Brain pericyte (primary cell): ENCODE data around the gene CCDC18.
A peak's percentile ranks its signal among the peaks of the same experiment; 100 is the strongest.
"Not testable (repeated sequence)": the region's sequence is repeated elsewhere in the genome, so short reads cannot be mapped to it uniquely, and the experiment has no call there.

Experiments
- DNase-seq: peaks from one replicate; pipeline ENCODE4 v3.0.0-alpha.2; 2012; ENCODE audit warnings: low read depth, low spot score

CCDC18 gene

DNA sequence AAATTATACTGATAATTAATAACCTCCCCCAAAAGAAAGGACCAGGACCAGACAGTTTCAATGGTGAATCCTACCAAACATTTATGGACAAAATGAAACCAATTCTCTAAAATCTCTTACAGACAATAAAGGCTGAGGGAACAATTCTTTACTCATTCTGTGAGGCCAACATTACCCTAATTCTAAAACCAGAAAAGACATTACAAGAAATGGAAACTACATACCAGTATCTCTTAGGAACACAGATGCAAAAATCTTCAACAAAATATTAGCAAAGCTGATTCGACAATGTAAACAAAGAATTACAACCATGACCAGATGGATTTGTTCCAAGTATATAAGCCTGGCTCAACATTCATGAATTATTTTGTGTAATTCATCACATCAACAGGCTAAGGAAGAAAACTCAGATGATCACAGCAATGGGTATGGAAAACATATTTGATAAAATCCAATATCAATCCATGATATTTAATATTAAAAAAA, 8.9 kb upstream of the CCDC18 start:
- DNase-seq: no peak

DNA sequence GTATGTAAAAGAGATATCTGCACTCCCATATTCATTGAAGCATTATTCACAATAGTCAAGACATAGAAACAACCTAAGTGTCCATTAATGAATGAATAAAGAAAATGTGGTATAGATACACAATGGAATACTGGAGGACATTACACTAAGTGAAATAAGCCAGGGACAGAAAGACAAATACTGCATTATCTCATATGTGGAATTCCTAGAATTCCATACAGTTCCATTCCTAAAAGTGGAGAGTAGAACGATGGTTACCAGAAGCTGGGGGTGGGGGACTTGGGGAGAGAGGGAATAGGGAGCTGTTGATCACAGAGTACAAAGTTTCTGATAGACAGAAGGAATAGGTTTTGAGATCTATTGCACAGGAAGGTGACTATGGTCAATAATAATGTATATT, 7.7 kb upstream of the CCDC18 start:
- no peak for DNase-seq

DNA sequence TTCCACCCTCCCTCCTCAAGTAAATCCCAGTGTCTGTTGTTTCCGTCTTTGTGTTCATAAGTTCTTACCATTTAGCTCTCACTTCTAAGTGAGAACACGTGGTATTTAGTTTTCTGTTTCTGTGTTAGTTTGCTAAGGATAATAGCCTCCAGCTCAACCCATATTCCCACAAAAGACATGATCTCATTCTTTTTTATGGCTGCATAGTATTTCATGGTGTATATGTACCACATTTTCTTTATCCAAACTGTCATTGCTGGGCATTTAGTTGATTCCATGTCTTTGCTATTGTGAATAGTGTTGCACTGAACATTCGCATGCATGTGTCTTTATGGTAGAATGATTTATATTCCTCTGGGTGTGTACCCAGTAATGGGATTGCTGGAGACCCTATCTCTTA, 5.9 kb upstream of the CCDC18 start:
- DNase-seq: not testable (repeated sequence)

DNA sequence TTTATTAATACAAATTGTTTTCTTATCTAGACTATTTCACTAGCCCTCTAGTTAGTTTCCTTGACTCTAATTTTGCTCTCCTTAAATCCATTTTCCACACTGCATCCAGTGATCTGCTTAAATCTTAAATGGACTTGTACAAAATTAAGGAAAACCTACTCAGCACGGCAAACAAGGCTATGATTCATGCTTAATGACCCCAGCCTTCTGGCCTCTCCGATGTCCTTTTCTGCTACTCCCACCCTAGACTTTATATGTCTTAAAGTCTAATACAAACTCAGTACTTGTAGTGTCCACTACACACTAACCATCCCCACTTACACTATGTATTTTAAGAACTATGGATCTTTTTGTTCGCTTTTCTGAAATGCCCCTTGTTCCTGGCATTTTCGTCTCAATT, 2.5 kb upstream of the CCDC18 start:
- DNase-seq: no peak

DNA sequence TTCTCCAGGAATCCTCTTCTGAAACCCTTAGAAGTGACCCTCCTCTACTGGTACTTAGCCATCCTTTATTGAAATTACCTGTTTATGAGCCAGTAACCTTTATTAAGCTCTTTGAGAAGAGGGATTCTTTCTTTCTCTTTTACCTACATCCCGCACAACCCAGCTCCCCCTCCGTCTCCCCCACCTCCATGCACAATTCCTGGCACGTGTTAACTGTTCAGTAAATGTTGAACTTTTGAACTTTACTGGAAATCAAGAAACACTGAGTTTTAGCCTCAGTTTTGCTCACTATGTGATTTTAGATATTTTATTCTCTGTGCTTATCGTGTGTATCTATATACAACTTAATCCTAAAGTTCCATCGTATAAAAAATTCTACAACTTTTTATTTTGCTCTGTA, 2.1 kb upstream of the CCDC18 start:
- DNase-seq: no peak

DNA sequence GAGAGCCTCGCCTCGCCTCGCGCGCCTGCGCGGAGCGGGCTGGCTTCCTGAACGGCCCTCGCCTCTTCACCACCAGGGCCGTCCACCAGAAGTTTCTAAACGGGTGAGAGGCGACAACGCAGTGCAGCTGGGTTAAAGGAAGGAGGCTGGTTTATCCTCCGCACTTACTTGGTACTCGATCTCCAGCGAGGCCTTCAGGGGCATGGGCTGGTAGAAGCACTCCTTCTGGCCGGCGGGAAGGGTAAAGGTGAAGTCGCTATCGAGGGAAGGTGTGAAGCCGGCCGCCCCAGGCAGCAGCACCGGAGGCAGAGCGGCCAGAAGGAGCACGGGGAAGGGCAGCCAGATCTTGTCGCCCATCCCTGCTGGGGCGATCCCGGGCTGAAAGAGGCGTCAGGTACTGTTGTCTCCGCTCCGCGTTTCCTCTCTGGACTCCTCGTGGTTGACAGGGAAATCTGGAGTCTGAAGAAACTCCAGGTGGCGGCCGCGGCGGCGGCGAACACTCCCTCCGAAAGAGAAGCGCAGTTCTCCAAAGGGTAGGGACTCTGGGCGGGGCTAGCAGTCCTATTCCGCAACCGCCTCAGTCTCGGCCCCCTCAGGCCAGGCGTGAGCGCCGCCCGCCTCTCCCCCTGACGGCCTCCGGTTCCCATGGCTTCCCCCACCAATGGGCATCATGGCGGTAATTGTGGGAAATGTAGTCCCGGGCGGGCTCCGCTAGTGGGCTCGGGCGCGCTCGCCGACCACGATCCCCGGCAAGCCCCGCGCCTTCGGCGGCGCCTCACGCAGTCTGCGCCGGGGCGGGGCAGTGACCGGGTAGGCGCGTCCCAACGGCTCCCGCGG, 420 bp upstream of the CCDC18 start, which contains the start of gene TMED5:
TSS of gene TMED5 (minus strand) at position 528 of the 837 bp plus-strand sequence. CDS start at position 357, 171 bp downstream.
- peak; percentile 95 for DNase-seq

DNA sequence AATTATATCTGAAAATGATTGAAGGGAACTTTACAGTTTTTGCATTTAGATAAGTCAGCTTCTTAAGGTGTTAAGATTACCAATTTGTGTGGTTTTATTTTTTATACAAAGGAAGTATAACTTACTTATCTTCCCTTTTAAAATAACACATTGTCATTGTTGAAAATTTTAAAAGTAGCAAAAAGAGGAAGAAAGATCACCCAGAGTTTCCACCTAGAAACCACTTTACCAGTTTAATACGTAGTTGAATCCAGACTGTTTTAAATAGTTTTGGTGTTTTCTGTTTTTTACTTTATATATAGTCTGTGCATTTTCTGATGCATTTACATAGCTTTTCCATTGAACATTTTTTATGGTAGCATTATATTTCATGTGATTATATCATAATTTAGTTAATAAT, 6.1 kb downstream of the CCDC18 start:
- no peak for DNase-seq

DNA sequence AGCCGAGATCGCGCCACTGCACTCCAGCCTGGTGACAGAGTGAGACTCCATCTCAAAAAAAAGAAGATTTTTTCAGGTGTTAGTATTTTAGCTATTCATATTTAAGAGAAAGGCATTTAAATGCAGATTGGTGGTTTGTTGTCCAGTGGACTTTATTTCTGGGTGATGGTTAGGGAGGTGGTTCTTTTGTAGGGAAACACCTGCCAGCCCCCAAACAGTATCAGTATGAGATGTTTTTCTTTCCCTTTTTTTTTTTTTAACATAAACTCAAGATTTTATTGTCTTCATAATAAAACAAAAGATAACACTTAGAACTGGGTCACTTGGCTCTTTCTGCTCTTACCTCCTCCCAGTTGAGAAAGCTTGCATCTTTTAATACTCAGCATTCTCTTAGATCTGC, 9.9 kb downstream of the CCDC18 start:
- DNase-seq: no peak

DNA sequence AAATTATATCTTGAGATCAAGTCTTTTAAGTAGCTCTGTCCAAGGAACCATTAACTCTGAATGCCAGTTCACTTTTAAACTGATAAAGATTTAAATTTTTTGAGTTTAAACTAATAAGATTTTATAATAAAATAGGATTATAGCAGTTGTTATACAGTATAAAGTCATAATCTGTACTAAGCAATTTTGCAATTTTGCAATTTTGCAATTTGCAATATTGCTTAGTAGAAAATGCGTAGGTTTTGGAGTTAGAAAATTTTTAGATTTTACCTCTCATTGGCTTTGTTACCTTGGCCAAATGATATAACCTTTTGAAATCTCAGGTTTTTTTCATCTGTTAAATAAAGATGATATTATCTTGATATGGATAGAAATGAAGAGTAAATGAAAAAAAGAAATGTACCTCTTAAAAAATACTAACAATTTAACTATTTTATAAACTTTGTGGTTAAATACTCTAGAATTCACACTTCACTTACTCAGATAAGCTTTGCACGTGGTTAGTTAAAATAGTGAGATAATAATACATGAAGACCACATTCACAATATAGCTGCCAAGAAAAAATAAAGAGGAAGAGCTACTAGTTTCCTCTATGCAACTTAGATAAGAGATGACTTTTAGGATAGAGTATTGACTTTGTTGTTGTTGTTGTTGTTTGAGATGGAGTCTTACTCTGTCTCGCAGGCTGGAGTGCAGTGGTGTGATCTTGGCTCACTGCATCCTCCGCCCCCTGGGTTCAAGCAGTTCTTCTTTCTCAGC, 13.9 kb downstream of the CCDC18 start:
- DNase-seq: no peak

DNA sequence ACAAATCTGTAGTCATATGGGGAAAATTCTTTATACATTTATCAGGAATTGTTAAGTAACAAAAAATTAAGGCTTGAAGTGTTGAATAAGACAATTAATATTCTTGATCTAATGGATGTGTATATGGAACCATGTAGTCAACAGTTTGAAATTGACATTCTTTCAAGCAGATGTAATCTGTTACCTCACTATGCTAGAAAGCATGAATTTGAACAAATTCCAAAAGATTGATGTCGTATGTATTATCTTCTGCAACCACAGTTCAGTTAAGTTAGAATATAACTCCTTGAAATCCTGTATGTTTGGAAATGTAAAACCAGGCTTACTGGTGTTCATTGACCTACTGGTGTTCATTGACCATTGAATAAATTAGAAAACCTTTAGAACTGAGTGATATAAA, 16.1 kb downstream of the CCDC18 start:
- DNase-seq: no peak

DNA sequence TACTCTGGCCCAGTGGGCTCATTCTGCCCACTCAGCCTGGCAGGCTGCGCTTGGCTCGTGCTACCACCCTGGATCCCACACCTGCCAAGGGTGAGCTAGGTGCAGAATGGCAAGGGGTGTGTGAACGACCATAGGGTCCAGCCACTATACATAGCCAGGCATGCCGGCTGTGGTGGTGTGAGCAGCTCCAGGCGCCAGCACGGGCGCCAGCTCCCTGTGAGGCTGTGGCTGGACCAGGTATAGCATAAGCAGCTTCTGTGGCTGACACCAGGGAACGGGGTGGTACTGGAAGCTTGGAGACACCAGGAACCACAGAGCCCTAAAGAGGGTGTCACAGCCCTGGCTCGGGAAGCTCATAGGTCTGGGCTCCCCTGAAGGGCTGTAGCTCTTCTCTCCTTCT, 18.6 kb downstream of the CCDC18 start:
- no peak for DNase-seq

DNA sequence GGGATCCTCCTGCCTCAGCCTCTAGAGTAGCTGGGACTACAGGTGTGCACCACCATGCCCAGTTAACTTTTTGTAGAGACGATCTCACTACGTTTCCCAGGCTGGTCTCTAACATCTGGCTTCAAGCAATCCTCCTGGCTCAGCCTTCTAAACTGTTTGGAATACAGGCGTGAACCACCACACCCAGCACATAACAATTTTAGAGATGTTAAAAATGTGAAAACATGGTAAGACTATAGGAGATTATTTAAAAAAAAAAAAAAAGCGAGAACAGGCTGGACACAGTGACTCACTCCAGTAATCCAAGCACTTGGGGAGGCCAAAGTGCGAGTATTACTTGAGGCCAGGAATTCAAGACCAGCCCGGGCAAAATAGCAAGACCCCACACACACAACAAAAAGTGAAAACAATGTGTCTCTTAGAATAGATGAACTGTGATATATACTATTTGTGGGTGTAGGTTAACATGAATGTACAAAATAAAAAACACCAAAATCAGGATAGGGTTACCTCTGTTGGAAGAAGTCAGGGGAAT, 19.6 kb downstream of the CCDC18 start:
- no peak for DNase-seq

DNA sequence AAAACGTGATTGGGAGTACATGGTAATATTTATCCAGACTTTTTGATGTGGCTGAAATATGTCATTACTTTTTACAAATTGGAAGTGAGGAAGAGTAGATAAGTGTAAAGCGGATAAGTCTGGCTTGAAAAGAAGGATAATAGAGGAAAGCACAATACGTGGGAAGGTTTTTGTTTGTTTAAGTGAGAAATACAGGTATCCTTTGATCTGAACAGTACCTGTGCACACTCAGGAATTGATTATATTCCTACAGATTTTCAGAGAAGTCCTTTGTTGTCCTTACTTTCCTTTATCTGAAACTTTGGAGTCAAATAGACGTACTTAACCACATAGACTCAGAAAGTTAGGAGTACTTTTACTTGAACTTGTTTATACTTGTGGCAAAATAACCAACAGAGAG, 20.2 kb downstream of the CCDC18 start:
- DNase-seq: no peak

DNA sequence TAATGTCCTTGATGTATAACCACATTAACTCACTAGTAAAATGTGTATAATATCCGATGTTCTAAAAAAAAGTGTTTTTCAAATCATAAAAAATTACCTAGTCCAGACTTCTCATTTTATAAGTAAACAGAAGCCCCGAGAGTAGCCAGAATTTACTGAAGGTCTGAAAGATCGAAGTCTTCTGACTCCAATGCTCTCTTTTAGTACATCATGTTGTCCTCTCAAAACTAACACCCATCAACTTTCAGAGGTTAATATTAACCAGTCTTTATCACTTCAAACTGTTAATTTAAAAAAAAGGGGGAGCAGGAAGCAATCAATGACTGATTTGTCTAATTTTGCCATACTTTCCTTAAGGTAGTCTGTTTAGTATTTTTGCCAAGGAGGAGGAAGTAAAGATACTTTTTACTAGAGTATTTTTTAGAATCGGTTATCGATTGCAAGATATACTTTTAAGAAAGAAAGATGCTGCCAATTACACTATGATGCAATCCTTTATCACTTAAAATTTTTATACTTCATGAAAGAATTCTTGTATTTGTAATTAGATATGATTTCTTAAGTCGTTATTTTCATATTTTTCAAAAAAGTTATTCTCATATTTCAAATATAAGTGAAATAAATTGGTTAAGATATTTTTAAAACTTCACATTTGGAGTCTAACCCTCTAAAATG, 25.5 kb downstream of the CCDC18 start:
- no peak for DNase-seq

DNA sequence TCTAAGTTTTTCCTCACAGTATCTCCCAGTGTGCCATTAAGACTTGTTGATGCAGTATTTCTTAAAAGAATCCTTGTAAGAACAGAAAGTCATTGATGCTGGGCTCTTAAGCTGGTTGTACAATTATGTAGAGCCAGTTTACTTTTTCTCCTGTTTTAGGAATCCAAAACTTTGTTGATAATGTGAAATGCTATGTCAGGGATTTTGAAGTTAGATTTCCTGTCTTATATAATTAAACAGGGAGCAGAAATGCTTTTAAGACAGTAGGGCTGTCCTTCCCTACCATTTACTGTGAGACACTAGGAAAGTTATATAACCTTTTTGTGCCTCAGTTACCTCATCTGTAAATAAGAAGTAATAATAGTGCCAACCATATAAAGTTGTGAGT, 26.0 kb downstream of the CCDC18 start:
- no peak for DNase-seq

DNA sequence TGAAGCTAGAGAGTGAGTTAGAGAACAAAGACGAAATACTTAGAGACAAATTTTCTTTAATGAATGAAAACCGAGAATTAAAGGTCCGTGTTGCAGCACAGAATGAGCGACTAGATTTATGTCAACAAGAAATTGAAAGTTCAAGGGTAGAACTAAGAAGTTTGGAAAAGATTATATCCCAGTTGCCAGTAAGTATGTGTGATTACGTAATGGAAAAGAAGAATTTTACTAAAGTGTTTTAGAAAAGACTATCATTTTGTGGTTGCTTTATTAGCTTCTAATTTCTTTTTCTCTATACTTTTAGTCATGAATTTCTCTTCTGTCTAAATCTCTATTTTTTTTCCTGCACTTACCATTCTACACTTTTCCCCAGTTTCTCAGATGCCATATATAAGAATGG, 26.7 kb downstream of the CCDC18 start:
- DNase-seq: no peak

DNA sequence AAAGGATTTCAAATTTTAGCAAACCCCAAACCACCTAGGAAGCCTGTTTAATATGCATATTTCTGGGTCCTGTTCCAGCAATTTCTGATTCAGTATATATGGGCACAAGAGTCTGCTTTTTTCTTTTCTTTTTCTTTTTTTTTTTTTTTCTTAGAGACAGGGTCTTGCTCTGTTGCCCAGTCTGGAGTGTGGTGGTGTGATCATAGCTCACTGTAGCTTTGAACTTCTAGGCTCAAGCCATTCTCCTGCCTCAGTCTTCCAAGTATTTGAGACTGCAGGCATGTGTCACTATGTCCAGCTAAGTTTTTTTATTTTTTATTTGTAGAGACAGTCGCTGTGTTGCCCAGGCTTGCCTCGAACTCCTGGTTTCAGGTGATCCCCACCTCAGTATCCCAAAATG, 34.8 kb downstream of the CCDC18 start:
- no peak for DNase-seq

DNA sequence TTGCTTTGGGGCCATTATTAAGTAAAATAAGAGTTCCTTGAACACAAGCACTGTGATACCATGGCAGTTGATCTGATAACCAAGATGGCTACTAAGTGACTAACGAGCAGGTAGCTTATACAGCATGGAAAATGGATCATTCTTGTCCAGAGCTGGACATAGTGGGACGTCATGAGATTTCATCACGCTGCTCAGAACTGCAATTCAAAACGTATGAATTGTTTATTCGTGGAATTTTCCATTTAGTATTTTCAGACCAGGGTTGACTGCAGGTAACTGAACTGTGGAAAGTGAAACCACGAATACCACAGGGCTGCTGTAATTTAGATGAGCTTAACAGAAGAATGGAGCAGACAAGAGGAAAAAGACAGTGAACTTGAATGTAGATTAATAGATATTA, 38.9 kb downstream of the CCDC18 start:
- DNase-seq: no peak

DNA sequence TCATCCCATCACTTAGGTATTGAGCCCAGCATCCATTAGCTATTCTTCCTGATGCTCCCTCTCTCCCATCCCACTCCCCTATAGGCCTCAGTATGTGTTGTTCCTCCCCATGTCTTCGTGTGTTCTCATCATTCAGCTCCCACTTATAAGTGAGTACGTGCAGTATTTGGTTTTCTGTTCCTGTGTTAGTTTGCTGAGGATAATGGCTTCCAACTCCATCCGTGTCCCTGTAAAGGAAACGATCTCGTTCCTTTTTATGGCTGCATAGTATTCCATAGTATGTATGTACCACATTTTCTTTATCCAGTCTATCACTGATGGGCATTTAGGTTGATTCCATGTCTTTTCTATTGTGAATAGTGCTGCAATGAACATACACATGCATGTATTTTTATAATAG, 40.2 kb downstream of the CCDC18 start:
- DNase-seq: not testable (repeated sequence)

DNA sequence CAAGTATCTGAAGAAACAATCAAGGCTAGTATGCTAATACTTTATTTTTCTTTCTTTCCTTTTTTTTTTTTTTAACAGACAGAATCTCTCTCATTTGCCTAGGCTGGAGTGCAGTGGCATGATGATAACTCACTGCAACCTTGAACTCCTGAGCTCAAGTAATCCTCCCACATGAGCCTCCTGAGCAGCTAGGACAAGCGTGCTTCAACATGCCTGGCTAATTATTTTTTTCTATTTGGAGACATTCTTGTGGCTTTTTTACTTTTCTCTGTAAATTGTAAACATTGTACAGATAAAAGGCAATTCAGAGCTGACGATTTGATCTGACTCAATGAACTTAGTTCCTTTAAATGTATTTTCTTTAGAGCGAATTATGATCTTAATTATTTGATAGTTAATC, 41.4 kb downstream of the CCDC18 start:
- no peak for DNase-seq

DNA sequence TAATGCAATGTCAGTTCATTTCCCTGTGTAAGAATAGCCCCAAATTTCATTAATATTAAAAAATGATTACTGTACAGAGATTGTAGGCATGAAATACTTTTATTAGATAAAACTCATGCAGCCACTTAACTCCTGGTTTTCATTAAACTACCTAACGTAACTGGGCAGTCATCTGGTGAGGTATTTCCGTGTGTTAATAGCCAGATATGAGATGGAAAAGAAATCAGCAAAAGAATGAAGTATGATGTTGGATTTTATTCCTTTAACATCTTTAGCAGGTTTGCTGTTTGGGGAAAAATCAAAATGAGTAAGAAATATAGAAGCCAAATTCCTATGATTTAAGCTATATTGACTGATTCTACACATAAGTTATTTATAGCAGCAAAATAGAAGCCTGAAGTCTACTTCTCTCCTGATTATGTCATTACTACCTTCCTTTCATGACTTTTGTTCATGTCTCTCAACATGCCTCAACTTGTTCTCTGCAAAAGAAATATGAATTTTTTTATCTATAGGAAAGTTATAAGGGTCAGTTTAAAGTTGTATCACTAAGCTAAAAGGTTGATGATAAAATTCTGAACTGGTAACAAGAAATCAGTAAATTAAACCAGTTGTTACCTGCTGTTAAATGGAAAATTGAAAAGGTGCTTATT, 42.6 kb downstream of the CCDC18 start:
- DNase-seq: no peak

DNA sequence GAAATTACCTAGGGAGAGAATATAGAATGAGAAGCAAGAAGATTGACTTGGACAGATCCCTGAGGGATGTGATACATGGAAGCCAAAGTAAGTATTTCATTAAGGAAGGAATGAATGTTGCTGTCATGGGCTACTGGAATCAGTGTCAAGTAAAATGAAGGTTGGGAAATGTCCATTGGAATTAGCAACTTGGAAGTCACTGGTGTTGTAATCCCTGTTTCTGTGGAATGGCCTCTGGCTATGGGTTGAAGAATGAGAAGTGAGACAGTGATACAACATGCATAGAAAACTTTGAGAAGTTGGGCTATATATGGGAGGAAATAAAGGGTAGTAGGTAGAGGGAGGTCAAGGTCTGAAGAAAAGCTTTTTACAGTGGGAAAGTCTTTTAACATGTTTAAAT, 54.7 kb downstream of the CCDC18 start:
- no peak for DNase-seq
